ENCODE measurements around the gene SRGAP1. TPM values are rescaled to one million over a fixed set of nuclear protein-coding genes. Genes with fewer than 3 reads are reported as not detected.

The SRGAP1 gene
- total RNA-seq, 1 donor from 2014 or later = 49.3 TPM

GRCh38 chr12:64207453-64207852 is 363.0 kb downstream of the SRGAP1 start:
- Mint-ChIP-seq H3K36me3 (ENCODE audit: low read depth, unreplicated experiment) (peaks cover 5% of the 10 kb centered on the region), H3K9me3 (ENCODE audit: unreplicated experiment) (no peaks in the 10 kb centered on the region), H3K4me1 (ENCODE audit: unreplicated experiment) (no peaks in the 10 kb centered on the region), H3K4me3 (ENCODE audit: unreplicated experiment) (no peak overlapping the region), H3K27ac (ENCODE audit: unreplicated experiment) (no peak overlapping the region), H3K27me3 (ENCODE audit: unreplicated experiment) (no peaks in the 10 kb centered on the region)
- DNase-seq (ENCODE audit: low spot score) = no peak
- TF ChIP-seq CTCF (IDR thresholded peaks at IDR 0.05; ENCODE audit: unreplicated experiment) = no peak

Other genes with a start within 250 kb of the SRGAP1 start
- gene DPY19L2, start 176.2 kb upstream of the SRGAP1 start, total RNA-seq (ENCODE audit: unreplicated experiment) = 16.4 TPM
- gene RXYLT1, start 64.8 kb upstream of the SRGAP1 start, total RNA-seq (ENCODE audit: unreplicated experiment) = 14.2 TPM

All from endothelial cell (in vitro differentiated cells).